UCSD-AML1 (cell line): ENCODE data around the gene RAC3.

ENCODE experiments used
- DNase-seq: peaks from one replicate; lab custom pipeline; 2025; ENCODE audit not compliant: unreplicated experiment; lab: John Stamatoyannopoulos, UW

The RAC3 gene

GRCh38 chr17:82054351-82055022 lies 23.0 kb downstream of the RAC3 start:
- no peak for DNase-seq

GRCh38 chr17:82055023-82055964 lies 23.8 kb downstream of the RAC3 start:
- DNase-seq: no peak

GRCh38 chr17:82055965-82056728 lies 24.7 kb downstream of the RAC3 start:
- DNase-seq: no peak

- DNase-seq: no peak
Measured at GRCh38 chr17:82056729-82057621, 25.5 kb downstream of the RAC3 start.

- DNase-seq: no peak
Measured at GRCh38 chr17:82058230-82058854, 26.9 kb downstream of the RAC3 start.

- no peak for DNase-seq
Measured at GRCh38 chr17:82058855-82059249, 27.4 kb downstream of the RAC3 start.

- no peak for DNase-seq
Measured at GRCh38 chr17:82059272-82060000, 28.0 kb downstream of the RAC3 start.

GRCh38 chr17:82060001-82060380 lies 28.5 kb downstream of the RAC3 start:
- DNase-seq: no peak

- DNase-seq: no peak
Measured at GRCh38 chr17:82060614-82061013, 29.1 kb downstream of the RAC3 start.

GRCh38 chr17:82061047-82061925 lies 29.8 kb downstream of the RAC3 start:
- DNase-seq: no peak

- no peak for DNase-seq
Measured at GRCh38 chr17:82062076-82062983, 30.9 kb downstream of the RAC3 start.

GRCh38 chr17:82062984-82063368 lies 31.5 kb downstream of the RAC3 start:
- DNase-seq: no peak

- DNase-seq: no peak
Measured at GRCh38 chr17:82063424-82064415, 32.2 kb downstream of the RAC3 start.

- DNase-seq: no peak
Measured at GRCh38 chr17:82064433-82065192, 33.1 kb downstream of the RAC3 start.

- peak; percentile 35 for DNase-seq
Measured at GRCh38 chr17:82065193-82065637, 33.7 kb downstream of the RAC3 start.
